Measurements from ENCODE around the gene CTDP1. TPM values are rescaled to one million over a fixed set of nuclear protein-coding genes. Genes with fewer than 3 reads are reported as not detected.
"Not testable (repeated sequence)": the region's sequence is repeated elsewhere in the genome, so short reads cannot be mapped to it uniquely, and the experiment has no call there.

CTDP1 gene
- total RNA-seq, 1 donor from 2014 or later, result 19.9 TPM

- no peak for DNase-seq (ENCODE audit: low read depth in 2 of 2)
Measured at GRCh38 chr18:79697976-79698375, 18.4 kb downstream of the CTDP1 start.

DNA sequence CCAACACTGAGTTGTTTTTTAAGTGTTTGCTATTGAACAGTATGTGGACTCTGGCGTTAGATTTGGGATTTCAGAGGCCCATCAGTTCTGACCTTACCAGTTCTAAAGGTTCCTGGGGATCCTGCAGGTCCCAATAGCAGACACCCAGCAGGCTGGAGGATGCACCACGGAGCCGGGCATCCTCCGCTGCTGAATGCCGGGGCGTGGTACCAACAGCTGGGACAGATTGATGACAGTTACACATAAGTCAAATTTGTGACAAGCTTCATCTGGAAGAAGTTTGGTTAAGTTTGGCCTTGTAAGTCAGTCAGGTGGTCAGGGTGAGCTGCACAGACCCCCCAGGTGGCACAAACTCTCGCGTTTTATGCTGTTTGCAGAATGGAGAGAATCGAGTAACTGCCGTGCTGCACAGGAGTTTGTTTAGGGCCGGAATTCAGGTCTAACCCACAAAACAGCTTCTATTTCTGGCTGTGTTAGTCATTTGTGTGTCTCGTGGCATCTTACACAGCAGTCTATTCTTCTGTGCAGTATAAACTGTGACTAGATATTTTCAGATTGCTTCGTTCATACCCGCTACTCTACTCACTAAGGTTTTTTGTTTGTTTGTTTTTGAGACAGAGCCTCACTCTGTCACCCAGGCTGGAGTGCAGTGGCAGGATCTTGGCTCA, 19.2 kb downstream of the CTDP1 start:
- no peak for DNase-seq (ENCODE audit: low read depth in 2 of 2)

GRCh38 chr18:79699653-79700052, 20.1 kb downstream of the CTDP1 start:
- no peak for DNase-seq (ENCODE audit: low read depth in 2 of 2)

GRCh38 chr18:79702906-79703305, 23.3 kb downstream of the CTDP1 start:
- DNase-seq (ENCODE audit: low read depth in 2 of 2), result no peak

DNA sequence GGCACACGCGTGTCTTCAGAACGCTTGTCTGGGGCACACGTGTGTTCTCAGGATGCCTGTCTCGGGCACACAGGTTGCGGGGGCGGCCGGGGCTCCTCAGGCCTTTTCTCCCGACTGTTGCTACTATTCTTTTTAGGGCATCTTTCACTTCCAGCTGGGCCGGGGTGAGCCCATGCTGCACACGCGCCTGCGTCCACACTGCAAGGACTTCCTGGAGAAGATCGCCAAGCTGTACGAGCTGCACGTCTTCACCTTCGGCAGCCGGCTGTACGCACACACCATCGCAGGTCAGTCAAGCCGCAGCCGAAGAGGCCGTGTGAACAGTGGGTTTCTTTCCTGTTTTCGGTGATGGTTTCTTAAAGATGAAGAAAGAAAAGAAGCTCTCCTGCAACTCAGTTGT, 25.0 kb downstream of the CTDP1 start:
- no peak for DNase-seq (ENCODE audit: low read depth in 2 of 2)

GRCh38 chr18:79705272-79705671, 25.7 kb downstream of the CTDP1 start:
- no peak for DNase-seq (ENCODE audit: low read depth in 2 of 2)

GRCh38 chr18:79706006-79706405, 26.4 kb downstream of the CTDP1 start:
- DNase-seq (ENCODE audit: low read depth in 2 of 2), result no peak

DNA sequence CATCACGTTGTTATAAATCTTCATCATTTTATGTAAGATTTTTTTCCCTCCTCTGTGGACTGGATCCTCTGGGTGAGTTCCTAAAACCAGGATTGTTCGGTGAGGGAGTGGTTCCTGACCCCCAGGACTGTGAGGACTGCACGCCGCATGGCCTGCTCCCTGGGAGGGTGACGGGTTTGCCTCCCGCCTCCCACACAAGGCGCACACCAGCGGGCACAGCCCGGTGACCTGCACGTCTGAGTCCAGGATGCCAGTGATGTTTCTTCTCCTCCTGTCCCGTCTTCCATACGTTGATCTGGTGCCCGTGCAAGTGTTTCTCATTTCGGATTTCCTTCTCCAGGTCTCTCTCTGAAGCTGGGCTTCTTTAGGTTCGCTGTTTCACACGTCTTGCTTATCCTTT, 27.1 kb downstream of the CTDP1 start:
- no peak for DNase-seq (ENCODE audit: low read depth in 2 of 2)

GRCh38 chr18:79707239-79707638, 27.6 kb downstream of the CTDP1 start:
- no peak for DNase-seq (ENCODE audit: low read depth in 2 of 2)

GRCh38 chr18:79707671-79708070, 28.1 kb downstream of the CTDP1 start:
- DNase-seq (ENCODE audit: low read depth in 2 of 2), result no peak

DNA sequence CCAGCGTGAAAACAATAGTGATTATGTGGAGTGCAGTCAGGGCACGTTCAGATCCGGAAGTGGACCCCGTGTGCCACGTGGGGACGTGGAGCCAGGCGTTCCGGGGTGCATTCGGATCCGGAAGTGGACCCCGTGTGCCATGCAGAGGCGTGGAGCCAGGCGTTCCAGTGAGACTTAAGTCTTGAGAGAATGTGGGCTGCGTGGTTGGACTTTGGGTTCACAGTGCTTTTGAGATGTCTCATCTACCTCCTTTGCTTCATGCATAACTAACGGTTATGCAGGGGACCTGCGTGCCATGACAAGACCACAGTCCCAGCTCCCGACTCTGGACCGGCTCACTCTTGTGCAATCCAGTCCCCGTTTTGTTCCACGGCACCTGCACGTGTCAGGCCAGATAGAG, 28.8 kb downstream of the CTDP1 start:
- DNase-seq (ENCODE audit: low read depth in 2 of 2), result no peak

GRCh38 chr18:79712206-79712857, 32.7 kb downstream of the CTDP1 start:
- no peak for DNase-seq (ENCODE audit: low read depth in 2 of 2)

DNA sequence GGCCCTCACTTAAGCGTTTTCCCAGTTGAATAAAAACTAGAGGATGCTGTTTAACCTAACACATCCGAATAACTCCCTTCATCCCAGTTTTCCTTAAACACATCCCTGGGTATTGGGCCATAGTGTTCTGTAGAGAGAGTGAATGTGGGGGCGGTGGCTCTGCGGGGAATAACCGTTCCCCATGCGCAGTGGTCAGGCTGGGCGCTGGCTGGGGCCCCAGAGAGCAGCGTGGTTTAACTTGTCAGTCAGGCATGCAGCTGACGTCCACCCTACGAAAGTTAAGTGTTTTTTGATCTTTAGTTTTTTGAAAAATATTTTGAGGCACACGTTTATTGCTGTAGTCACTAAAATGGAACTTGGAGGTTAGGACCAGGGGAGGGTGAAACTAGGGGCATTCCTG, 33.7 kb downstream of the CTDP1 start:
- DNase-seq (ENCODE audit: low read depth in 2 of 2), result no peak

- no peak for DNase-seq (ENCODE audit: low read depth in 2 of 2)
Measured at GRCh38 chr18:79714531-79715240, 35.1 kb downstream of the CTDP1 start.

GRCh38 chr18:79715280-79715679, 35.7 kb downstream of the CTDP1 start:
- no peak for DNase-seq (ENCODE audit: low read depth in 2 of 2)

DNA sequence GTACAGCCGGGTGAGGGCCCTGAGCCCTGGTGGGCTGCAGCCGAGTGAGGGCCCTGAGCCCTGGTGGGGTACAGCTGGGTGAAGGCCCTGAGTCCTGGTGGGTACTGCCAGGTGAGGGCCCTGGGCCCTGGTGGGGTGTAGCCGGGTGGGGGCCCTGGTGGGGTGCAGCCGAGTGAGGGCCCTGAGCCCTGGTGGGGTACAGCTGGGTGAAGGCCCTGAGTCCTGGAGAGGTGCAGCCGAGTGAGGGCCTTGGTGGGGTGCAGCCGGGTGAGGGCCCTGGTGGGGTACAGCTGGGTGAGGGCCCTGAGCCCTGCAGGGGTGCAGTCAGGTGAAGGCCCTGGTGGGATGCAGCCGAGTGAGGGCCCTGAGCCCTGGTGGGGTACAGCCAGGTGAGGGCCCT, 37.5 kb downstream of the CTDP1 start:
- no peak for DNase-seq (ENCODE audit: low read depth in 2 of 2)

DNA sequence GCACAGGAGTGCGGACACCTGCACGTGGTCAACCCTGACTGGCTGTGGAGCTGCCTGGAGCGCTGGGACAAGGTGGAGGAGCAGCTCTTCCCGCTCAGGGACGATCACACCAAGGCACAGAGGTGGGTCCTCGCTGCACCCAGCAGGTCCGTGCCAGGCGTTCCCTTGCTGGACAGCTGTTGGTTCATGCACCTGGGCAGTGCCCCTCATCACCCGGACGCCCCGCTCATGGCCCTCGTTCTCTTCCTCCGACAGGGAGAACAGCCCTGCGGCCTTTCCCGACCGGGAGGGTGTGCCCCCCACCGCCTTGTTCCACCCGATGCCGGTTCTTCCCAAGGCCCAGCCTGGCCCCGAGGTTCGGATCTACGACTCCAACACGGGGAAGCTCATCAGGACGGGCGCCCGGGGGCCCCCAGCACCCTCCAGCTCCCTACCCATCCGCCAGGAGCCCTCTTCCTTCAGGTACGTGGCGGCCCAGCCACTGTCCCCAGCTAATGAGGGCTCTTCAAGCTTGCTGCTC, 38.0 kb downstream of the CTDP1 start:
- DNase-seq (ENCODE audit: low read depth in 2 of 2), result no peak

DNA sequence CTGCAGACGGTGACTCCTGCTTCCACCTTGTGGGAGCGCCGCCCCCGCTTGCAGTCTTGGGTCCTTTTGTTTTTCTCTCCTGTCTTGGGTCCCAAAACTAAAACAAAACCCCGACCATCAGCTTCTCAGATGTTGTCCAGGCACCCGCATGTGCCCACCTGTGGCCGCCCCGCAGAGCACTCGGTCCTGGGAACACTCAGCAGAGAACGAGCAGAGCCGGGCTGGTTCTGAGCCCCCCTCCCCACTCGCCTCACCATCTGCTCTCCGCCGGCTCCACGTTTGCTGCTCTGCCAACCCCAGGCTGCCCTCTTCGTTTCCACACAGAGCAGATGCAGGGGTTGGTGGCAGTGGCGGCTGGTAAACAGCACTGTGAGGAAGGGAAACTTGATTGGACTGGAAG, 38.5 kb downstream of the CTDP1 start:
- DNase-seq (ENCODE audit: low read depth in 2 of 2), result no peak

DNA sequence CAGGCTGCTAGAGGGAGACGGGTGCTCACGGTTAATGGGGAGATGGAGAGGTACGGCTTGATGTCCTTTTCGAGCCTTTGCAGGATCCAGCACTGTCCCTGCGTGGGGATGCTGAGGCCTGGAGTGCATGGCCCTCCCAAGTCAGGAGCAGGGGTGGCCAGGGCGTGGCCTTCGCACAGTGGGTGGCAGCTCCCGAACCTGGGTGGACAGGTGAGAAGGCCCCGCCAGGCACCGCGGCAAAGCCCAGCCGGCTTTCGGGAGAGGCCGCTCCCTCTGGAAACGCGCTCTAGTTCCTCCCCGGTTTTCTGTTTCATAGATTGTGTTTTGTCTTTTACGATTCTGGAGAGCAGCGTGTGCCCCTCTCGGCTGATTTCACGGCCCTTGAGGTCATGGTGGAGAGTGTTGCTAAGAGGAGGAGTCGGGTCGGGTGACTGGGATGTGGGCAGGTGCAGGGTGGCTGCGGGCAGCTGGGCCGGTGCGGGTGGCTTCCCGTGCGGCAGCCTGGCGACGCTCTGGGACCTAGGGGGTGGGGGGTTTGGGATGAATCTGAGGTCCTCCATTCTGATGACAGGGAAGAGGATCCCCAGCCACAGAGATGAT, 39.4 kb downstream of the CTDP1 start:
- DNase-seq (ENCODE audit: low read depth in 2 of 2), result no peak

DNA sequence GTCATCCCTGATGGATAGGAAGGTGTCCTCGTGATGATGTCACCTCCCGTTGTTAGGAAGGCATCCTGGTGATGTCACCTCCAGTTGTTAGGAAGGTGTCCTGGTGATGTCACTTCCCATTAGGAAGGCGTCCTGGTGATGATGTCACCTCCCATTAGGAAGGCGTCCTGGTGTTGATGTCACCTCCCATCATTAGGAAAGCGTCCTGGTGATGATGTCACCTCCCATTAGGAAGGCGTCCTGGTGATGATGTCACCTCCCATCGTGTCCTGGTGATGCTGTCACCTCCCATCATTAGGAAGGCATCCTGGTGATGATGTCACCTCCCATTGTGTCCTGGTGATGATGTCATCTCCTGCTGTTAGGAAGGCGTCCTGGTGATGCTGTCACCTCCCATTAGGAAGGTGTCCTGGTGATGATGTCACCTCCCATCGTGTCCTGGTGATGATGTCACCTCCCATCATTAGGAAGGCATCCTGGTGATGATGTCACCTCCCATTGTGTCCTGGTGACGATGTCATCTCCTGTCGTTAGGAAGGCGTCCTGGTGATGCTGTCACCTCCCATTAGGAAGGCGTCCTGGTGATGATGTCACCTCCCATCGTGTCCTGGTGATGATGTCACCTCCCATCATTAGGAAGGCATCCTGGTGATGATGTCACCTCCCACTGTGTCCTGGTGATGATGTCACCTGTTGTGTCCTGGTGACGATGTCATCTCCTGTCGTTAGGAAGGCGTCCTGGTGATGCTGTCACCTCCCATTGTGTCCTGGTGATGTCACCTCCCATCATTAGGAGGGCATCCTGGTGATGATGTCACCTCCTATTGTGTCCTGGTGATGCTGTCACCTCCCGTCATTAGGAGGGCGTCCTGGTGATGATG, 40.1 kb downstream of the CTDP1 start:
- DNase-seq (ENCODE audit: low read depth in 2 of 2), result not testable (repeated sequence)

DNA sequence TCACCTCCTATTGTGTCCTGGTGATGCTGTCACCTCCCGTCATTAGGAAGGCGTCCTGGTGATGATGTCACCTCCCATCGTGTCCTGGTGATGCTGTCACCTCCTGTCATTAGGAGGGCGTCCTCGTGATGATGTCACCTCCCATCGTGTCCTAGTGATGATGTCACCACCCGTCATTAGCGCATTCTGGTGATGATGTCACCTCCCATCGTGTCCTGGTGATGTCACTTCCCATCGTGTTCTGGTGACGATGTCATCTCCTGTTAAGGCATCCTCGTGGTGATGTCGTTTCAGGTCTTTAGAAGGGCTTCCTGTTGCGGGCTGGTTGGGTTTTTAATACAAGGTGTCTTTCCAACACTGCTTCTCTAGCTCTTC, 40.7 kb downstream of the CTDP1 start:
- no peak for DNase-seq (ENCODE audit: low read depth in 2 of 2)

All from dermis microvascular lymphatic vessel endothelial cell (primary cell).